Neural cell (in vitro differentiated cells): ENCODE results near the gene SOX18. TPM values are rescaled to one million over a fixed set of nuclear protein-coding genes. Genes with fewer than 3 reads are reported as not detected.
A peak's percentile ranks its signal among the peaks of the same experiment; 100 is the strongest.

Source experiments
- H2AFZ ChIP-seq: fragments of 200-600, 300-800 bp; sonication (generic), shearing (Covaris generic); 2 replicates; pipeline ENCODE4 v1.6.0; 2014; ENCODE audit warnings: low read depth, mild to moderate bottlenecking, antibody characterized with exemption, low read length, moderate library complexity
- H3F3A ChIP-seq: fragments of 200-600 bp; shearing (Covaris generic); 2 replicates; pipeline ENCODE4 v1.6.1; 2016; ENCODE audit warnings: mild to moderate bottlenecking, moderate library complexity, mixed read lengths, antibody characterized with exemption, low read length; ENCODE audit not compliant: insufficient read depth, poor library complexity, severe bottlenecking
- H3K27ac ChIP-seq: fragments of 200-600, 300-800 bp; sonication (generic), shearing (Covaris generic); 2 replicates; pipeline ENCODE4 v1.5.1; 2014; ENCODE audit warnings: mild to moderate bottlenecking, low read length, moderate library complexity
- H3K27me3 ChIP-seq: fragments of 300-800, 200-600 bp; sonication (generic), shearing (Covaris generic); 2 replicates; pipeline ENCODE4 v1.6.0; 2014; ENCODE audit warnings: mild to moderate bottlenecking, low read depth, low read length, moderate library complexity; ENCODE audit not compliant: insufficient read depth
- H3K36me3 ChIP-seq: fragments of 300-800, 200-600 bp; sonication (generic), shearing (Covaris generic); 2 replicates; pipeline ENCODE4 v1.5.1; 2014; ENCODE audit warnings: mild to moderate bottlenecking, antibody characterized with exemption, low read length, moderate library complexity; ENCODE audit not compliant: insufficient read depth
- H3K4me2 ChIP-seq: fragments of 300-800, 200-600 bp; sonication (generic), shearing (Covaris generic); 2 replicates; pipeline ENCODE4 v1.6.0; 2014; ENCODE audit warnings: mild to moderate bottlenecking, low read length
- H3K4me3 ChIP-seq: fragments of 300-800, 200-600 bp; sonication (generic), shearing (Covaris generic); 2 replicates; pipeline ENCODE4 v1.5.1; 2014; ENCODE audit warnings: mild to moderate bottlenecking, low read length, moderate library complexity
- H3K79me2 ChIP-seq: fragments of 200-600 bp; shearing (Covaris generic); replicated peaks from 2 replicates; pipeline ENCODE4 v1.6.0; 2014; ENCODE audit warnings: mild to moderate bottlenecking, low read length, moderate library complexity; ENCODE audit not compliant: insufficient read depth
- H3K9ac ChIP-seq: fragments of 300-800, 200-600 bp; sonication (generic), shearing (Covaris generic); 2 replicates; pipeline ENCODE4 v1.6.1; 2016; ENCODE audit warnings: mild to moderate bottlenecking, low read length, mixed read lengths
- H3K9me2 ChIP-seq: fragments of 200-600 bp; shearing (Covaris generic); 2 replicates; pipeline ENCODE4 v1.6.1; 2016; ENCODE audit warnings: mild to moderate bottlenecking, low read length, mixed read lengths; ENCODE audit not compliant: insufficient read depth
- H3K9me3 ChIP-seq: fragments of 200-600, 300-800 bp; sonication (generic), shearing (Covaris generic); 2 replicates; pipeline ENCODE4 v1.6.1; 2016; ENCODE audit warnings: mild to moderate bottlenecking, mixed run types, low read length, moderate library complexity, mixed read lengths
- H4K20me1 ChIP-seq: fragments of 200-600 bp; shearing (Covaris generic); 2 replicates; pipeline ENCODE4 v1.6.1; 2016; ENCODE audit warnings: mild to moderate bottlenecking, mixed run types; ENCODE audit not compliant: insufficient read depth
- EP300 ChIP-seq: fragments of 450-650 bp; conservative IDR thresholded peaks from 2 replicates; pipeline ENCODE4 v1.6.1; 2014; ENCODE audit warnings: antibody characterized with exemption, mild to moderate bottlenecking, moderate library complexity; ENCODE audit not compliant: poor library complexity, severe bottlenecking
- EZH2 ChIP-seq: fragments of 200-600, 300-800 bp; shearing (Covaris generic), sonication (generic); IDR thresholded peaks from 2 replicates; pipeline ENCODE4 v1.6.1; 2014; ENCODE audit warnings: antibody characterized with exemption, low read length, borderline replicate concordance, mild to moderate bottlenecking; ENCODE audit not compliant: insufficient read depth, poor library complexity, severe bottlenecking
- MXI1 ChIP-seq: fragments of 450-650 bp; conservative IDR thresholded peaks from 2 replicates; pipeline ENCODE4 v1.6.1; 2014; ENCODE audit warnings: antibody characterized with exemption, mild to moderate bottlenecking; ENCODE audit not compliant: poor library complexity, severe bottlenecking
- POLR2AphosphoS5 ChIP-seq: IDR thresholded peaks from 2 replicates; pipeline ENCODE4 v1.6.1; 2012
- RAD21 ChIP-seq: fragments of 450-650 bp; conservative IDR thresholded peaks from 2 replicates; pipeline ENCODE4 v1.6.1; 2014; ENCODE audit warnings: antibody characterized with exemption, mild to moderate bottlenecking, moderate library complexity
- SMC3 ChIP-seq: fragments of 450-650 bp; conservative IDR thresholded peaks from 2 replicates; pipeline ENCODE4 v1.6.1; 2014; ENCODE audit warnings: antibody characterized with exemption, mild to moderate bottlenecking, moderate library complexity; ENCODE audit not compliant: poor library complexity
- TAF1 ChIP-seq: IDR thresholded peaks from 2 replicates; pipeline ENCODE4 v1.6.1; 2012; ENCODE audit warnings: low read depth
- polyA plus RNA-seq: library from polyadenylated mRNA; depleted of rRNA; stranded (reverse); fragments of >200 nt; gene quantifications from 2 replicates; pipeline ENCODE4 v1.2.3, GENCODE V29; 2014
- TF ChIP-seq, protein P1 (sequence below): fragments of 450-650 bp; IDR thresholded peaks from 2 replicates; pipeline ENCODE4 v1.5.1; 2014; ENCODE audit warnings: antibody characterized with exemption, mild to moderate bottlenecking, moderate library complexity; ENCODE audit not compliant: poor library complexity, severe bottlenecking
- TF ChIP-seq, protein P2 (sequence below): IDR thresholded peaks from 2 replicates; pipeline ENCODE4 v1.6.1; 2012; ENCODE audit warnings: borderline replicate concordance

Gene SOX18
- polyA plus RNA-seq, 1 donor from 2014 or later: 0.12 TPM

DNA sequence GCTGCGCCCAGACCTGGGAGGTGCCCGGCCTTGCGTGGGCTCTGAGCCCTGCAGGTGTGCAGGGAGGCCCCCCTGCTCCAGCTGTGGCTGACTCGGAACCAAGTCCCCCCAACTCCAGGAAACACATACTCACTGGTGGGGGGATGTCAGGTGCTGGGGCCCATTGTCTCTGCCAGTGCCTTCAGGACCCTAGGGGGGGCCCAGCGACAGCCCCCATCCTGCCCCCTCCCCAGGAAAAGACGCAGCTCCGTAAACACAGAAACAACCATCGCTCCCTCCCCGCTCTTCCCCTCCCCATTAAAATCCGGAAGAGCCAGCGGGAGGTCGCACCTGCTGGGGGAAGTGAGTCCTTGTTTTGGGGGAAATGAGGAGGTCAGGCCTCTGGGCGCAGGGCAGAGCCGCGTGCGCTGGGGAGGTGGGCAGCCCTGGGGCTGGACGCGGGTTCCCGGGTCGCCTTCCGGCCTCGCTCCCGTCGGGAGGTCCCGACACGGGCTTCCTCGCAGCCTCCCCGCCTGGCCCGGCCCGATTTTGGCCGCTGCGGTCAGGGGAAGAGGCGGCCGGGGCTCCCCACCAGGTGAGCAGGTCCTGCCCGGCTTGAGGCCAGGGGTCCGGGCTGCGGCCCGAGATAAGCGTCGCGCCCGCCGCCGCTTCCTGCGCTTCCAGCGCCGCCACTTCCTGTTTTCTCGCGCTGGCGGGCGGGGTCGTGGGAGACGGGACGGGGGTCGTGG is 7.2 kb downstream of the SOX18 start:
- Histone ChIP-seq H3K79me2 (no peaks in the 10 kb centered on the region), H3K4me2 (no peak overlapping the region), H4K20me1 (no peaks in the 10 kb centered on the region), H3K9me2 (no peaks in the 10 kb centered on the region), H3K9ac (no peak overlapping the region), H3K9me3 (no peaks in the 10 kb centered on the region), H3K27ac (no peak overlapping the region), H2AFZ (no peak overlapping the region), H3K4me3 (peak overlapping the region; percentile 48), H3F3A (no peaks in the 10 kb centered on the region), H3K36me3 (no peaks in the 10 kb centered on the region), H3K27me3 (peaks cover 96% of the 10 kb centered on the region)
- TF ChIP-seq TAF1: no peak
- TF ChIP-seq EP300: no peak
- TF ChIP-seq EZH2: peak; percentile 58
- TF ChIP-seq MXI1: no peak
- no peak for TF ChIP-seq RAD21
- TF ChIP-seq SMC3: no peak
- TF ChIP-seq POLR2AphosphoS5: no peak
- TF ChIP-seq, protein P1, sequence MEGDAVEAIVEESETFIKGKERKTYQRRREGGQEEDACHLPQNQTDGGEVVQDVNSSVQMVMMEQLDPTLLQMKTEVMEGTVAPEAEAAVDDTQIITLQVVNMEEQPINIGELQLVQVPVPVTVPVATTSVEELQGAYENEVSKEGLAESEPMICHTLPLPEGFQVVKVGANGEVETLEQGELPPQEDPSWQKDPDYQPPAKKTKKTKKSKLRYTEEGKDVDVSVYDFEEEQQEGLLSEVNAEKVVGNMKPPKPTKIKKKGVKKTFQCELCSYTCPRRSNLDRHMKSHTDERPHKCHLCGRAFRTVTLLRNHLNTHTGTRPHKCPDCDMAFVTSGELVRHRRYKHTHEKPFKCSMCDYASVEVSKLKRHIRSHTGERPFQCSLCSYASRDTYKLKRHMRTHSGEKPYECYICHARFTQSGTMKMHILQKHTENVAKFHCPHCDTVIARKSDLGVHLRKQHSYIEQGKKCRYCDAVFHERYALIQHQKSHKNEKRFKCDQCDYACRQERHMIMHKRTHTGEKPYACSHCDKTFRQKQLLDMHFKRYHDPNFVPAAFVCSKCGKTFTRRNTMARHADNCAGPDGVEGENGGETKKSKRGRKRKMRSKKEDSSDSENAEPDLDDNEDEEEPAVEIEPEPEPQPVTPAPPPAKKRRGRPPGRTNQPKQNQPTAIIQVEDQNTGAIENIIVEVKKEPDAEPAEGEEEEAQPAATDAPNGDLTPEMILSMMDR: no peak

DNA sequence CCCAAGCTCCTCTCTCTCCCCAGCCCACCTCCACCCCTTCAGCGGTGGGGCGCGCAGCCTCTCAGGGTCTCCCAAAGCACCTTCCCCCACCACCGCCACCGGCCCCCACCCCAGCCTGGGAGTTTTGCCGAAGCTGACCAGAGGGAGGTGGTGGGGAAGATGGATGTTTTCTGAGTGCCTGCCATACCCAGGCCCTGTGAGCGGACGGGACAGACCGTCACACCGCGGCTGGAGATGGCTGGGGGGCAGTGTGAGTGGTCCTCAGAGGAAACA is 7.7 kb downstream of the SOX18 start:
- Histone ChIP-seq H3K9me3 (no peaks in the 10 kb centered on the region), H2AFZ (no peak overlapping the region), H3K4me2 (no peak overlapping the region), H3K4me3 (no peak overlapping the region), H3K27ac (no peak overlapping the region), H3K36me3 (no peaks in the 10 kb centered on the region), H3K9ac (no peak overlapping the region), H3K79me2 (no peaks in the 10 kb centered on the region), H3F3A (no peaks in the 10 kb centered on the region), H3K27me3 (peaks cover 96% of the 10 kb centered on the region), H3K9me2 (no peaks in the 10 kb centered on the region), H4K20me1 (no peaks in the 10 kb centered on the region)
- TF ChIP-seq EZH2: peak; percentile 28
- TF ChIP-seq POLR2AphosphoS5: no peak
- no peak for TF ChIP-seq RAD21
- no peak for TF ChIP-seq MXI1
- TF ChIP-seq TAF1: no peak

DNA sequence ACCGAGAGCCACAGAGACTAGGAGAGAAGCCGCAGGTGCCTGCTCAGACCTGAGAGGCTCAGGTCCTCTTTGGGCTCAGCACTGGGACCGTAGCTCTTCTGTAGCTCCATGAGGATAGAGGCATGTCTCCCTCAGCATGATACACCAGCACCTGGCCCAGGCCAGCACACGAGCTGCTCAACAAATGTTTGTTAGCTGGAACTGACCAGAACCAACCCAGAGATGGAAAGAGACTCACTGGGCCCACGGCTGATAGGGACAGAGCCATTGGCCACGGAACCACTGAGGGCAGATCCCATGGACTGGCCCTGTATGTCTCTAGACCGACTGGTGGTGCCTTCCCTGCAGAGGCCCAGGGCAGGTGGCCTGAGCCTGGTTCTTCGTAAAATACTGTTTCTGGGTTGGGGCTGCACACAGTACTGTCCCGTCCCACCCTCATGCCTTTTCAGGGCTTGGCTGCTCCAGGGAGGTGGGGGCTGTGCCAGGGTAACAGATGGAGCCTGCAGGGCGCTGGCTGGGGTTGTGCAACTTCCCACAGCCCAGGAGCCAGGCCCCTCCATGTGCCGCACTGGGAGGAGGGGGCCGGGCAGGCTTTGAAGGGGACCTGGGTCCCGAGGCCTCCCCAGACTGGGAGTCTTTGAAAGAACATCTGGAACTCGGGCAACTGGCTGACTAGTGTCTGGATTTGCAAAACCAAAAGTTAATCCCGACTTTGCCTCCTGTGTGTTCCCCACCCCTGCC is 8.2 kb downstream of the SOX18 start:
- no peak overlapping the region for H2AFZ ChIP-seq
- no peaks in the 10 kb centered on the region for H3F3A ChIP-seq
- H3K27ac ChIP-seq: no peak overlapping the region
- TF ChIP-seq SMC3: no peak
- TF ChIP-seq MXI1: no peak
- TF ChIP-seq, protein P2, sequence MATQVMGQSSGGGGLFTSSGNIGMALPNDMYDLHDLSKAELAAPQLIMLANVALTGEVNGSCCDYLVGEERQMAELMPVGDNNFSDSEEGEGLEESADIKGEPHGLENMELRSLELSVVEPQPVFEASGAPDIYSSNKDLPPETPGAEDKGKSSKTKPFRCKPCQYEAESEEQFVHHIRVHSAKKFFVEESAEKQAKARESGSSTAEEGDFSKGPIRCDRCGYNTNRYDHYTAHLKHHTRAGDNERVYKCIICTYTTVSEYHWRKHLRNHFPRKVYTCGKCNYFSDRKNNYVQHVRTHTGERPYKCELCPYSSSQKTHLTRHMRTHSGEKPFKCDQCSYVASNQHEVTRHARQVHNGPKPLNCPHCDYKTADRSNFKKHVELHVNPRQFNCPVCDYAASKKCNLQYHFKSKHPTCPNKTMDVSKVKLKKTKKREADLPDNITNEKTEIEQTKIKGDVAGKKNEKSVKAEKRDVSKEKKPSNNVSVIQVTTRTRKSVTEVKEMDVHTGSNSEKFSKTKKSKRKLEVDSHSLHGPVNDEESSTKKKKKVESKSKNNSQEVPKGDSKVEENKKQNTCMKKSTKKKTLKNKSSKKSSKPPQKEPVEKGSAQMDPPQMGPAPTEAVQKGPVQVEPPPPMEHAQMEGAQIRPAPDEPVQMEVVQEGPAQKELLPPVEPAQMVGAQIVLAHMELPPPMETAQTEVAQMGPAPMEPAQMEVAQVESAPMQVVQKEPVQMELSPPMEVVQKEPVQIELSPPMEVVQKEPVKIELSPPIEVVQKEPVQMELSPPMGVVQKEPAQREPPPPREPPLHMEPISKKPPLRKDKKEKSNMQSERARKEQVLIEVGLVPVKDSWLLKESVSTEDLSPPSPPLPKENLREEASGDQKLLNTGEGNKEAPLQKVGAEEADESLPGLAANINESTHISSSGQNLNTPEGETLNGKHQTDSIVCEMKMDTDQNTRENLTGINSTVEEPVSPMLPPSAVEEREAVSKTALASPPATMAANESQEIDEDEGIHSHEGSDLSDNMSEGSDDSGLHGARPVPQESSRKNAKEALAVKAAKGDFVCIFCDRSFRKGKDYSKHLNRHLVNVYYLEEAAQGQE: no peak
- TF ChIP-seq, protein P1: no peak
- no peaks in the 10 kb centered on the region for H4K20me1 ChIP-seq
- H3K4me2 ChIP-seq: no peak overlapping the region
- H3K9me2 ChIP-seq: no peaks in the 10 kb centered on the region
- H3K4me3 ChIP-seq: no peak overlapping the region
- no peak overlapping the region for H3K9ac ChIP-seq
- peaks cover 91% of the 10 kb centered on the region for H3K27me3 ChIP-seq
- no peaks in the 10 kb centered on the region for H3K36me3 ChIP-seq
- H3K79me2 ChIP-seq: no peaks in the 10 kb centered on the region
- H3K9me3 ChIP-seq: no peaks in the 10 kb centered on the region
